HG03025 (cell line): ENCODE results near the gene PRPF6.

Source experiments
- ATAC-seq: cut with Tn5 transposase; IDR thresholded peaks from one replicate; pipeline ENCODE4 v1.9.1; 2021; ENCODE audit warnings: mild to moderate bottlenecking, moderate library complexity; ENCODE audit not compliant: unreplicated experiment, low FRiP score

The PRPF6 gene

GRCh38 chr20:64044484-64045247 is 63.7 kb downstream of the PRPF6 start:
- ATAC-seq: no peak

GRCh38 chr20:64045346-64046011 is 64.5 kb downstream of the PRPF6 start:
- no peak for ATAC-seq

- ATAC-seq: no peak
These were observed 66.1 kb downstream of the PRPF6 start for GRCh38 chr20:64047046-64047389.

- ATAC-seq: no peak
These were observed 67.1 kb downstream of the PRPF6 start for GRCh38 chr20:64047968-64048401.

- ATAC-seq: no peak
These were observed 67.6 kb downstream of the PRPF6 start for GRCh38 chr20:64048402-64049044.

- no peak for ATAC-seq
These were observed 68.3 kb downstream of the PRPF6 start, which contains the start of gene SOX18 for GRCh38 chr20:64049060-64049877. Gene SOX18, minus strand, starts transcription at chr20:64049639. Its CDS starts 123 bp downstream, at chr20:64049516.

- no peak for ATAC-seq
These were observed 68.9 kb downstream of the PRPF6 start for GRCh38 chr20:64049878-64050260.

GRCh38 chr20:64050261-64051032 is 69.5 kb downstream of the PRPF6 start:
- no peak for ATAC-seq

GRCh38 chr20:64051033-64051452 is 70.1 kb downstream of the PRPF6 start:
- no peak for ATAC-seq

- ATAC-seq: no peak
These were observed 70.8 kb downstream of the PRPF6 start for GRCh38 chr20:64051561-64052325.

- ATAC-seq: no peak
These were observed 71.4 kb downstream of the PRPF6 start for GRCh38 chr20:64052326-64052722.

GRCh38 chr20:64052987-64053840 is 72.3 kb downstream of the PRPF6 start:
- no peak for ATAC-seq

GRCh38 chr20:64053841-64054661 is 73.1 kb downstream of the PRPF6 start:
- no peak for ATAC-seq

- ATAC-seq: no peak
These were observed 74.5 kb downstream of the PRPF6 start for GRCh38 chr20:64055396-64055892.

GRCh38 chr20:64055893-64056638 is 75.1 kb downstream of the PRPF6 start:
- ATAC-seq: no peak

- ATAC-seq: no peak
These were observed 75.6 kb downstream of the PRPF6 start for GRCh38 chr20:64056639-64056888.
